ENCODE results near the gene ELAVL3. TPM values are rescaled to one million over a fixed set of nuclear protein-coding genes. Genes with fewer than 3 reads are reported as not detected.
A peak's percentile ranks its signal among the peaks of the same experiment; 100 is the strongest.
"Not testable (repeated sequence)": the region's sequence is repeated elsewhere in the genome, so short reads cannot be mapped to it uniquely, and the experiment has no call there.

ELAVL3 gene
- total RNA-seq, 2 donors from 2014 or later, result not detected

GRCh38 chr19:11414544-11414943 is 66.3 kb downstream of the ELAVL3 start:
- no peak overlapping the region for H3K27ac Mint-ChIP-seq
- no peaks in the 10 kb centered on the region for H3K36me3 Mint-ChIP-seq
- no peak for ATAC-seq
- DNase-seq (ENCODE audit: low spot score in 2 of 2), result no peak
- H3K9me3 Mint-ChIP-seq, result no peaks in the 10 kb centered on the region

- Mint-ChIP-seq H3K27ac (no peak overlapping the region), H3K36me3 (no peaks in the 10 kb centered on the region), H3K9me3 (no peaks in the 10 kb centered on the region)
- ATAC-seq (no peak), DNase-seq (ENCODE audit: low spot score in 2 of 2) (no peak)
These were observed 70.2 kb downstream of the ELAVL3 start for GRCh38 chr19:11410682-11411081.

- Mint-ChIP-seq H3K9me3 (no peaks in the 10 kb centered on the region), H3K36me3 (no peaks in the 10 kb centered on the region), H3K27ac (no peak overlapping the region)
- ATAC-seq (no peak), DNase-seq (ENCODE audit: low spot score in 2 of 2) (no peak)
These were observed 72.3 kb downstream of the ELAVL3 start for GRCh38 chr19:11408591-11408990.

- not testable (repeated sequence) for H3K27ac Mint-ChIP-seq; ATAC-seq; H3K36me3 Mint-ChIP-seq; DNase-seq (ENCODE audit: low spot score in 2 of 2); H3K9me3 Mint-ChIP-seq
These were observed 74.1 kb downstream of the ELAVL3 start for GRCh38 chr19:11406703-11407236.

- ATAC-seq (peak; percentile 67 to 77), DNase-seq (ENCODE audit: low spot score in 2 of 2) (peak in 1 of 2 donors; percentile 48)
- H3K27ac Mint-ChIP-seq, result no peak overlapping the region
These were observed 74.8 kb downstream of the ELAVL3 start for GRCh38 chr19:11405846-11406643.

GRCh38 chr19:11404588-11405222 is 76.1 kb downstream of the ELAVL3 start:
- no peak overlapping the region for H3K27ac Mint-ChIP-seq
- no peak for ATAC-seq
- DNase-seq (ENCODE audit: low spot score in 2 of 2), result no peak
- no peaks in the 10 kb centered on the region for H3K9me3 Mint-ChIP-seq
- H3K36me3 Mint-ChIP-seq, result no peaks in the 10 kb centered on the region

More at GRCh38 chr19:11405846-11406643, 74.8 kb downstream of the ELAVL3 start:
- no peaks in the 10 kb centered on the region for H3K36me3 Mint-ChIP-seq
- no peaks in the 10 kb centered on the region for H3K9me3 Mint-ChIP-seq

- H3K9me3 Mint-ChIP-seq, result no peaks in the 10 kb centered on the region
These were observed 78.9 kb downstream of the ELAVL3 start for GRCh38 chr19:11401808-11402543.

More at GRCh38 chr19:11401808-11402543, 78.9 kb downstream of the ELAVL3 start:
- H3K36me3 Mint-ChIP-seq, result no peaks in the 10 kb centered on the region
- DNase-seq (ENCODE audit: low spot score in 2 of 2) (no peak), ATAC-seq (no peak)
- H3K27ac Mint-ChIP-seq, result no peak overlapping the region

Other genes starting within 250 kb of the ELAVL3 start
- not detected for gene ANGPTL8, start 241.4 kb downstream of the ELAVL3 start, total RNA-seq
- gene DOCK6, start 218.5 kb downstream of the ELAVL3 start, total RNA-seq, result 10 to 100 TPM in 1 of 2 donors, 1 to 10 TPM in 1; 2.0 to 17.4 TPM
- gene TSPAN16, start 184.9 kb downstream of the ELAVL3 start, total RNA-seq, result not detected
- gene RAB3D, start 141.4 kb downstream of the ELAVL3 start, total RNA-seq, result 10 to 100 TPM in 1 of 2 donors, 1 to 10 TPM in 1; 3.9 to 19.3 TPM
- gene TMEM205, start 134.8 kb downstream of the ELAVL3 start, total RNA-seq, result 10 to 100 TPM; 29.9 to 36.4 TPM
- 10 to 100 TPM; 16.6 to 28.8 TPM for gene CCDC159, start 134.5 kb downstream of the ELAVL3 start, total RNA-seq
- 1 to 10 TPM; 4.4 to 7.9 TPM for gene PLPPR2, start 125.6 kb downstream of the ELAVL3 start, total RNA-seq
- 1 to 10 TPM; 1.9 to 2.2 TPM for gene SWSAP1, start 106.4 kb downstream of the ELAVL3 start, total RNA-seq
- gene EPOR, start 96.7 kb downstream of the ELAVL3 start, total RNA-seq, result 10 to 100 TPM in 1 of 2 donors, 1 to 10 TPM in 1; 7.9 to 14.1 TPM
- not detected for gene RGL3, start 61.7 kb downstream of the ELAVL3 start, total RNA-seq
- under 1 TPM; 0.30 to 0.95 TPM for gene ODAD3, start 45.9 kb downstream of the ELAVL3 start, total RNA-seq
- 100 to 1,000 TPM; 272 to 285 TPM for gene PRKCSH, start 45.4 kb downstream of the ELAVL3 start, total RNA-seq
- 10 to 100 TPM; 10.3 to 20.3 TPM for gene ZNF653, start 24.8 kb upstream of the ELAVL3 start, total RNA-seq
- 10 to 100 TPM; 43.0 to 73.3 TPM for gene ECSIT, start 48.1 kb upstream of the ELAVL3 start, total RNA-seq
- not detected for gene CNN1, start 57.8 kb upstream of the ELAVL3 start, total RNA-seq
- 10 to 100 TPM; 43.1 to 64.1 TPM for gene ELOF1, start 78.2 kb upstream of the ELAVL3 start, total RNA-seq
- 10 to 100 TPM; 20.3 to 30.0 TPM for gene ACP5, start 96.6 kb upstream of the ELAVL3 start, total RNA-seq
- 1 to 10 TPM; 5.8 to 6.7 TPM for gene ZNF627, start 116.4 kb upstream of the ELAVL3 start, total RNA-seq

All from activated naive CD4-positive, alpha-beta T cell treated with anti-CD3 and anti-CD28 coated beads, Interleukin-2, amount 50 U/mL, for 72 hours (primary cell).